Measurements from ENCODE around the gene PET117.
A peak's percentile ranks its signal among the peaks of the same experiment; 100 is the strongest.
"Not testable (repeated sequence)": the region's sequence is repeated elsewhere in the genome, so short reads cannot be mapped to it uniquely, and the experiment has no call there.

The PET117 gene, protein sequence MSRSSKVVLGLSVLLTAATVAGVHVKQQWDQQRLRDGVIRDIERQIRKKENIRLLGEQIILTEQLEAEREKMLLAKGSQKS

DNA sequence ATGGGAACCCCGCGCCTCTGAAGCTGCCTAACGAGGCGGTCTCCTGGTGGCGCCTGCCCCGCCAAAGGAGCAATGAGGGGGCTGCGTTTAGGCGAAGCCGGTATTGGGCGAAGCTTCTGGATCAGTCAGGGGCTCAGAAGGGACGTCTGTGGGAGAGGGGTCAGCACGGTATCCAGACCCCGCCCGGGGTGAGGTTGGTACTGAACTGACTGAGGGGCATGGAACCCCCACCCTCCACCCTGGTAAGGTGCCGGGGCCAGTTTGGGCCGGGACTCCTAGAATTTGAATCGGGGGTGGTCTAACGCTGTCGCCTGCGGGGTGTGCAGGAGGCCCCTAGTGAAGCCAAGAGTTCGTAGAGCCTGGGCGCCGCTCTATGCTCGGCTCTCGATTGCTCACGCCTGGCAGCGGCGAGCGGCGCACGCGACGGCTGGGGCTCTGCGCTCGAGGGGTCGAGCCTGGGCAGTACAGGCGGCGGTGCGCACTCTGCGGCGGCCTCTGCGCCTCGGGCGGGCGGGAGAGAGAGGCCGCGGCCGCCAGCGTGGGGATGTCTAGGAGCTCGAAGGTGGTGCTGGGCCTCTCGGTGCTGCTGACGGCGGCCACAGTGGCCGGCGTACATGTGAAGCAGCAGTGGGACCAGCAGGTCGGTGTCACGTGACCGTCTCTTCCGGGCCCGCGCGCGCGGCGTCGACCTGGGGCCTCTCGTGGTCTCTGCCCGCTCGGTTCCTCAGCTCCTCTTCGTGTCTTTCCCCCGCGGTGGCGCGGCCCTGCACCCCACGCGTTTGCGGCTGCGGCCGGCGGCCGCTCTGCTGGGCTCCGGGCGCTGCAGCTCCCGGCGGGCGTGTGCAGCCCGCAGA is at the start of gene PET117, which contains the start of gene KAT14:
PET117 (plus strand) TSS at position 452 of the 854 bp plus-strand sequence; CDS start at position 545, 93 bp downstream.
KAT14 (plus strand) TSS at position 452 of the 854 bp plus-strand sequence. CDS start 4,798 bp downstream, outside the sequence.
- DNase-seq (ENCODE audit: low read depth) = peak; percentile 89

- not testable (repeated sequence) for DNase-seq (ENCODE audit: low read depth)
These were observed 49.4 kb upstream of the PET117 start for GRCh38 chr20:18088298-18088697.

DNA sequence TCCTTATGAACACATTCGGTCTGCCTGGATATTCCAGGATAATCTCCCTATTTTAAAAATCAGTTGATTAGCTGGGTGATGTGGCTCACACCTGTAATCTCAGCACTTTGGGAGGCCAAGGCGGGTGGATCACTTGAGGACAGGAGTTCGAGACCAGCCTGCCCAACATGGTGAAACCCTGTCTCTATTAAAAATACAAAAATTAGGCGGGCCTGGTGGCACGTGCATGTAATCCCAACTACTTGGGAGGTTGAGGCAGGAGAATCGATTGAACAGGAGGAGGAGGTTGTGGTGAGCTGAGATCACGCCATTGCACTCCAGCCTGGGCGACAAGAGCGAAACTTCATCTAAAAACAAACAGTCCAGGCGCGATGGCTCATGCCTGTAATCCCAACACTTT is 48.8 kb upstream of the PET117 start:
- not testable (repeated sequence) for DNase-seq (ENCODE audit: low read depth)

DNA sequence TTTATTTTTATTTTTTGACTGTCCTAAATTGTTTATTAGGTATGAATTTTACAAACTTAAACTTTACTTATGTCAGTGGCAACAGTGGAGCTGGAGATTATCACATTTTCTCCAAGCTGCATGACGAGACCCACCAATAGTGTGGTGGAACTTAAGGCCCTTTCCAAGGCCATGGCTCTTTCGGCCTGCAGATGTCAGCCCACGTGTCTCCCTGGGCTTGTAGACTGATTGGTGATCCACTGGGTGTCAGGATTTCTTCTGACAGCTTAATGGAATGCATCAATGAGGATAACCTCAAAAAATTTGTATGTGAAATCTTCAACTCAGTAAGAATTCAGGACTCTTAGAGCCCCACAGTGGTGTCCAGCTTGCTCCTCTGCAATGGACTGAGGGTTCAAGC is 47.6 kb upstream of the PET117 start:
- no peak for DNase-seq (ENCODE audit: low read depth)

GRCh38 chr20:18090477-18090876 is 47.2 kb upstream of the PET117 start:
- DNase-seq (ENCODE audit: low read depth) = no peak

DNA sequence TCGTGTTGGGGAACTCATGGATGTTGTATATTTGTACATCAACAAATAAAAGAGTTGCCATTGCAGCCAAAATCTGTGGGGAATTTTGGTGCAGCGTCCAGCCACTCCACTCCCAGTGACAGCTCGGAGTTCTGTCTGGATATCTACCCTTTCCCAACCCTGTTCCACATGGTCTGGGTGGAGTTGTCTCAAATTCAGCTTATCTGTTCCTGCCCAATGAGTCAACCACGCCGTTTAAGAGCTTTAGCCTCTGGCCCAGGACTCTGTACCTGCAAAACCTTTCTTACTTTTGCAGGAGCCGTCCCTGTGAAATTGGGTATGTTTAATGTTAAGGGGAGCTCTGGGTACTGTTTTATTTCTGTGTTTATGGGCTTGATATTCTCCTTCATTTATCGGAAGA is 46.0 kb upstream of the PET117 start:
- no peak for DNase-seq (ENCODE audit: low read depth)

DNA sequence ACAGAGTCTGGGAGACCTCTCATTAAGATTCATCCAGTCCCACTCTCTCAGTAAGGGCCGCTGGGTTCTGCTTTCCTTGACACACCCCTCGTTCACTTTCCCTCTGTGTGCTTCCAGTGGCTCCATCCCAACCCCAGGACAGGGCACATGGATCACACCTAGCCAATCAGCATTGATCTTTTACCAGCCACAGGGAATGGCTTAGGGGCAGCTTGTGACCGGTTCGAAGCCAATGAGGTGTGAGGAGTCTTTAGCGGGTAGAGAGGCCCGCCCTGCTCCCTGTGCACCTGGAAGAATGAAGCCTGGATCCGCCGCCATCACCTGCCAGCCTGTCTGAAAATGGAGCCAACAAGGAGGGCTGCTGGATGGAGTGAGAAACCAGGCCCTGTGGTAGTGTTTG is 44.8 kb upstream of the PET117 start:
- DNase-seq (ENCODE audit: low read depth) = no peak

GRCh38 chr20:18093388-18093787 is 44.3 kb upstream of the PET117 start:
- no peak for DNase-seq (ENCODE audit: low read depth)

DNA sequence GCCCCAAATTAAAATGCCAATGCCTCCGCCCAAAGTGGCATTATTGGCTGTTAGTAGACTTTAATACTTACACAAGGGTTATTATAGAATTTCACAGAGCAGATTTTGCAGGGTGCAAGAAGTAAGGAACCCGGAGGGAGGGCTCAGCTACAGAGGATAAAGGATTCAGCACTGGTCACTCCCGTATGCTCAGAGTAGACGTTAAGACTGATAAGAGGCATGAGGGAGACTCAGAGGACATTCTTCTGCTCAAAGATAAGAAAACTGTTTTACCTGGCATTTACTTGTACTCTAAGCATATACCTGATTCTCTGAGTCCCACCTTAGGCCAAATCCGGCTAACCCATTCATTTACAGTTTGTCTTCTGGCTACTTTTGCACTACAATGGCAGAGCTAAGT is 43.5 kb upstream of the PET117 start:
- no peak for DNase-seq (ENCODE audit: low read depth)

DNA sequence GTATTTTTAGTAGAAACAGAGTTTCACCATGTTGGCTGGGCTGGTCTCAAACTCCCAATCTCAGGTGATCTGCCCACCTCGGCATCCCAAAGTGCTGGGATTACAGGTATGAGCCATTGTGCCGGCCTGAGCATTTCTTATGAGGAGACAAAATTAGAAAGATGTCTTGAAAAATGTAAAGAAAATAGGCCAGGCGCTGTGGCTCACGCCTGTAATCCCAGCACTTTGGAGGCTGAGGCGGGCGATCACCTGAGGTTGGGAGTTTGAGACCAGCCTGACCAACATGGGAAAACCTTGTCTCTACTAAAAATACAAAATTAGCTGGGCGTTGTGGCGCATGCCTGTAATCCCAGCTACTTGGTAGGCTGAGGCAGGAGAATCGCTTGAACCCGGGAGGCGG is 37.1 kb upstream of the PET117 start:
- not testable (repeated sequence) for DNase-seq (ENCODE audit: low read depth)

- DNase-seq (ENCODE audit: low read depth) = no peak
These were observed 36.4 kb upstream of the PET117 start for GRCh38 chr20:18101125-18101810.

DNA sequence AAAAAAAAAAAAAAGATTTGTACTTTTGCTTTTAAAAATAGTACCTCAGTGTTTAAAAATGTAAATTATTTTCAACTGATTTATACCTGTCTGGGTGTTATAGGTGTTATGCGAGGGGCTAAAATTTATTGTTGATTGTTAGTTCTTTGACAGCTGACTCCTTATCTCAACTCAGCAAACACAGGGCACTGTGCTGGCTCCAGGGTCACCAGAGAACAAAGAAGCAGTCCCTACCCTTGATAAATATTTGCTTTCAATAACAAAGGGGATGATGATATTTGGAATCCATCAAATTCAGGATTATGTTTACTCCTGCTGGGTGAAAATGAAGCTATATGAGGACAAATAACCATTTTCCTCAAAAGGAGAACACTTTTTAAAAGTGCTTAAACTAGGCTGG is 34.2 kb upstream of the PET117 start:
- DNase-seq (ENCODE audit: low read depth) = no peak

DNA sequence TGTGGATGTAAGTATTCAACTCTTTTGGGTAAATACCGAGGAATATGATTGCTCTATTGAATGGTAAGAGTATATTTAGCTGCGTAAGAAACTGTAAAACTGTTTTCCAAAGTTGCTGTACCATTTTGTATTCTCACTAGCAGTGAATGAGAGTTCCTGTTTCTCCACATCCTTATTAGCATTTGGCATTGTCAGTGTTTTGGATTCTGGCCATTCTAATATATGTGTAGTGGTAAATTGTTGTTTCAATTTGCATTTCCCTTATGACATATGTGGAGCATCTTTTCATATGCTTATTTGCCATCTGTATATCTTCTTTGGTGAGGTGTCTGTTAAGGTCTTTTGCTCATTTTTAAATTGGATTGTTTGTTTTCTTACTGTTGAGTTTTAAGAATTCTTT is 29.3 kb upstream of the PET117 start:
- DNase-seq (ENCODE audit: low read depth) = no peak

DNA sequence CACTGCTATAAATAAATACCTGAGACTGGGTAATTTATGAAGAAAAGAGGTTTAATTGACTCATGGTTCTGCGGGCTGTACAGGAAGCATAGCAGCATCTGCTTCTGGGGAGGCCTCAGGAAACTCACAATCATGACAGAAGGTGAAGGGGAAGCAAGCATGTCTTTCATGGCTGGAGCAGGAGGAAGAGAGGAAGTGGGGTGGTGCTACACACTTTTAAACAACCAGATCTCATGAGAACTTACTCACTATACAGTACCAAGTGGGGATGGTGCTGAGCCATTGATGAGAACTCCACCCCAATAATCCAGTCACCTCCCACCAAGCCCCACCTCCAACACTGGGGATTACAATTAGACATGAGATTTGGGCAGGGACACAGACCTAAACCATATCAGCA is 9.1 kb upstream of the PET117 start:
- not testable (repeated sequence) for DNase-seq (ENCODE audit: low read depth)

GRCh38 chr20:18132663-18133062 is 5.0 kb upstream of the PET117 start:
- no peak for DNase-seq (ENCODE audit: low read depth)

DNA sequence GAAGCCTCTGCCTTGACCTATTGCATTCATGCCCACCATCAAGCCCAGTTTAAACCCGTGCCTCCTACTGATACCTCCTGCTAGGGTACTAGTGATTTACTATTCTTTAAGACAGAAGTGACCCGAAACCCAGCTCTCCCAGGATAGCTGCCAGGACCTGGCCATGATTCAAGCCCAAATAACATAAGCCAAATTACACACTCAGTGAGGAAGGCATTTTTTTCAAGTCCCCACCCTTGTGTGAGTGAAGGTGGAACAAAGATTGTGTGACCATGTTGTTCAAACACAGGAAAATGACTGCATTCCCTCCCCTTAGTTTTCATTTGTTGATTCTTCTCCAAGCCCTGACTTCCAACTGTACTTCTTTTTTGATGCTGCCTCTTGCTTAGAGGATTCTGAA is 3.7 kb upstream of the PET117 start:
- DNase-seq (ENCODE audit: low read depth) = no peak

GRCh38 chr20:18138266-18138582 is 561 bp downstream of the PET117 start:
- DNase-seq (ENCODE audit: low read depth) = no peak

DNA sequence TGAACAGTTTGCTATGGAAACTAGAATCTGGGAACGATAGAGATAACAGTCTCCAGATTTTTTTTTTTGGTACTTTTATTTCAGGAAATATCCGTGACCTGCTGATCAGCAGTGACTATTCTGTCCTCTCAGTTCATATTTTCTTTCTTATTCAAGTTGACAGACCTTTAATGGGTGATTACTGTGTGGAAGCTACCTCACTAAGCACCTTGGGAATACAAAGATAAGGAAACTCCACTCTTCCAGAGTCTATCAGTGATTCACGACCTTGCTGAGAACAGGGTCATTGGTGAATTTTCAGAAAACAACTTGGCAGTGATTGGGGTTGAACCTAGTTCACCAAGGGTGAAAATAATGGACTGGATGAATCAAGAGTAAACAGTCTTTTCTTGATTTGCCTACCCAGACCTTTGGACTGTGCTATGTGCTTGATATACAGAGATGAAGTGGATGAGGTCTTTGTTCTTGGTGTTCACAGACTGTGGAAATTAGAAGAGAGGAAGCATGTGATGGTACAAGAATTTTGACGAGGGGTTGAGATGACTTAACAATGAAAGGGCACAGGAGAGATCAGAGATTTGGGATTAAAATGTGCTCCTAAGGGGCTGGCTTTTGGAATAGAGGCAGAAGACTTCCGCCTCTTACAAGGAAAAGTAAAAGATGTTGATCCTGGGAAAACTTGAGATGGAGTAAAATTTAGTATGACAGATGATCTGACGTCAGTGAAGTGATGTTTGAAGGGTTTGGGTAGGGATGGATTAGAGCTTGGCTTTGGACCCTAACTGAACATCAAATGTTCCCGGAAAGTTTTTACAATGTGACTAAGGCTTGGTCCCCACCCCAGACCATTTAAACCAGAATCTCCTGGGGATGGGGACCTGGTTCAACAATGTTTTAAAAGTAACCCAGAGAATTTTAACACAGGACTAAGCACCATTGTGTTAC is 1.2 kb downstream of the PET117 start:
- DNase-seq (ENCODE audit: low read depth) = no peak

GRCh38 chr20:18139832-18140231 is 2.2 kb downstream of the PET117 start:
- no peak for DNase-seq (ENCODE audit: low read depth)

GRCh38 chr20:18144541-18145099 is 7.0 kb downstream of the PET117 start:
- DNase-seq (ENCODE audit: low read depth) = no peak

DNA sequence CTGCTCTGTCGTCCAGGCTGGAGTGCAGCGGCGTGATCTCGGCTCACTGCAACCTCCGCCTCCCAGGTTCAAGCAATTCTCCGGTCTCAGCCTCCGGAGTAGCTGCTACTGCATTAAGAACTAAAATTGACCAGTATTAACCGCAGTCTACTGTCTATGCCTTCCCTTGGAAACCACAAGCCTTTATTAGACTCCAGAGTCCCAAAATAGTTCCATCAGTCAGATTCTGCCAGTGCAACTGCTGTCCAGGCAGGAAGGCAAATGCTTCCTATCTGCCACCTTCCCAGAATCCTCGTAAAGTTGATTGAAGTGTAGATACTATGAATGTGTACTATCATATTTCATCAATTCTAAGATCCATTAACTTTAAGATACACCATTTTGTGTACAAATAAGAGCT is 16.7 kb downstream of the PET117 start:
- DNase-seq (ENCODE audit: low read depth) = no peak

- DNase-seq (ENCODE audit: low read depth) = no peak
These were observed 18.4 kb downstream of the PET117 start for GRCh38 chr20:18156045-18156444.
